GM12878 (cell line): ENCODE results near the gene NDUFV1. TPM values are rescaled to one million over a fixed set of nuclear protein-coding genes. Genes with fewer than 3 reads are reported as not detected.
A peak's percentile ranks its signal among the peaks of the same experiment; 100 is the strongest.

Source experiments
- ATAC-seq: fragments of 200-7000 bp; cut with Tn5 transposase; 3 replicates; pipeline ENCODE4 v1.9.1; 2020; ENCODE audit warnings: mild to moderate bottlenecking, moderate library complexity
- BruUV-seq: library from RNA; stranded (reverse); fragments of 400-500 nt; replicated peaks from 2 replicates; lab custom pipeline; 2021; lab: Mats Ljungman, UMichigan
- CTCF ChIA-PET: fragments of 300-600 bp; sonication (Branson Sonifier 250); formaldehyde crosslinking; extraction: SDS; loops from one replicate; lab custom pipeline; 2021; ENCODE audit warnings: inconsistent platforms; lab: Yijun Ruan, JAX
- POLR2A ChIA-PET: fragments of 350-600 bp; formaldehyde crosslinking; extraction: SDS; loops from one replicate; lab custom pipeline; 2021; ENCODE audit warnings: inconsistent platforms; lab: Charles Lee
- RAD21 ChIA-PET: fragments of 300-600 bp; sonication (Branson Sonifier 250); formaldehyde crosslinking; loops from one replicate; lab custom pipeline; 2023; ENCODE audit warnings: antibody characterized with exemption; ENCODE audit not compliant: unreplicated experiment; lab: Charles Lee
- SMC1A ChIA-PET: fragments of 300-600 bp; sonication (Branson Sonifier 250); formaldehyde crosslinking; loops from one replicate; lab custom pipeline; 2023; ENCODE audit not compliant: unreplicated experiment, uncharacterized antibody; lab: Charles Lee
- DNase-seq: peaks from one replicate; pipeline ENCODE4 v3.0.0-alpha.2; 2011; ENCODE audit warnings: low read depth, low spot score
- FAIRE-seq: peaks from 3 replicates; lab custom pipeline; 2011; peaks lifted over from hg19 to GRCh38; lab: Jason Lieb, UNC
- H2AFZ ChIP-seq: 2 replicates; pipeline ENCODE4 v1.6.0; 2011; ENCODE audit warnings: low read depth, low read length, control low read depth; ENCODE audit not compliant: control insufficient read depth
- H3K27ac ChIP-seq: 2 replicates; pipeline ENCODE4 v1.5.1; 2011; ENCODE audit warnings: control low read depth; ENCODE audit not compliant: control insufficient read depth, insufficient read depth
- H3K27me3 ChIP-seq, 2 experiments: replicated peaks in 1 of 2; 2 replicates each; pipeline versions ENCODE4 v1.6.0 to v1.6.1; 2011; ENCODE audit warnings: low read length in 1 of 2; ENCODE audit not compliant: control insufficient read depth in 2 of 2, insufficient read depth in 2 of 2
- H3K36me3 ChIP-seq, 2 experiments: 2 replicates each; pipeline ENCODE4 v1.5.1; 2011; ENCODE audit warnings: low read length in 1 of 2; ENCODE audit not compliant: control insufficient read depth in 2 of 2, insufficient read depth in 2 of 2
- H3K4me1 ChIP-seq: 2 replicates; pipeline ENCODE4 v1.6.1; 2011; ENCODE audit warnings: mild to moderate bottlenecking, low read length, moderate library complexity, mixed read lengths; ENCODE audit not compliant: control insufficient read depth, insufficient read depth
- H3K4me2 ChIP-seq: 2 replicates; pipeline ENCODE4 v1.6.0; 2011; ENCODE audit warnings: control low read depth; ENCODE audit not compliant: control insufficient read depth, insufficient read depth
- H3K4me3 ChIP-seq: fragments of 200-600 bp; sonication (generic); 2 replicates; pipeline ENCODE4 v1.5.1; 2016
- H3K79me2 ChIP-seq: 2 replicates; pipeline ENCODE4 v1.6.0; 2011; ENCODE audit warnings: low read length; ENCODE audit not compliant: control insufficient read depth, insufficient read depth
- H3K9ac ChIP-seq: 2 replicates; pipeline ENCODE4 v1.8.0; 2011; ENCODE audit warnings: low read length, control low read depth, mixed read lengths; ENCODE audit not compliant: control insufficient read depth, insufficient read depth
- H3K9me3 ChIP-seq: replicated peaks from 3 replicates; pipeline ENCODE4 v1.5.1; 2011; ENCODE audit warnings: mild to moderate bottlenecking, low read length; ENCODE audit not compliant: control insufficient read depth, insufficient read depth
- H4K20me1 ChIP-seq: 2 replicates; pipeline ENCODE4 v1.6.0; 2011; ENCODE audit not compliant: control insufficient read depth, insufficient read depth
- ATF7 ChIP-seq: fragments of 450-650 bp; IDR thresholded peaks from 2 replicates; pipeline ENCODE4 v1.6.1; 2016; ENCODE audit warnings: low read depth, mild to moderate bottlenecking
- CBFB ChIP-seq: IDR thresholded peaks from 2 replicates; pipeline ENCODE4 v1.6.1; 2016; ENCODE audit warnings: antibody characterized with exemption, low read depth
- CREM ChIP-seq: IDR thresholded peaks from 2 replicates; pipeline ENCODE4 v1.6.1; 2014; ENCODE audit warnings: antibody characterized with exemption, low read depth
- DPF2 ChIP-seq: fragments of 450-650 bp; IDR thresholded peaks from 2 replicates; pipeline ENCODE4 v1.6.1; 2017; ENCODE audit warnings: mild to moderate bottlenecking
- ETV6 ChIP-seq, 2 experiments: fragments of 450-650 bp in 1 of 2; IDR thresholded peaks in 1 of 2; conservative IDR thresholded peaks in 1 of 2; 2 replicates each; pipeline ENCODE4 v1.6.1; 2014; ENCODE audit warnings: antibody characterized with exemption in 1 of 2, borderline replicate concordance in 1 of 2, low read depth in 1 of 2, mild to moderate bottlenecking in 1 of 2, moderate library complexity in 1 of 2
- IKZF1 ChIP-seq: fragments of 450-650 bp; conservative IDR thresholded peaks from 2 replicates; pipeline ENCODE4 v1.6.1; 2017; ENCODE audit warnings: antibody characterized with exemption, mild to moderate bottlenecking
- IKZF2 ChIP-seq, 2 experiments: fragments of 450-650 bp; IDR thresholded peaks; 2 replicates each; pipeline ENCODE4 v1.6.1; 2017; ENCODE audit warnings: mild to moderate bottlenecking in 2 of 2, moderate library complexity in 2 of 2
- JUNB ChIP-seq: IDR thresholded peaks from 2 replicates; pipeline ENCODE4 v1.6.1; 2016; ENCODE audit warnings: antibody characterized with exemption, mild to moderate bottlenecking
- KLF5 ChIP-seq: fragments of 450-650 bp; IDR thresholded peaks from 2 replicates; pipeline ENCODE4 v1.6.1; 2014; ENCODE audit warnings: mild to moderate bottlenecking; ENCODE audit not compliant: partially characterized antibody
- MEF2B ChIP-seq: fragments of 450-650 bp; IDR thresholded peaks from 2 replicates; pipeline ENCODE4 v1.6.1; 2018; ENCODE audit warnings: mild to moderate bottlenecking, moderate library complexity; ENCODE audit not compliant: partially characterized antibody, poor library complexity, severe bottlenecking
- MTA2 ChIP-seq: fragments of 450-650 bp; IDR thresholded peaks from 2 replicates; pipeline ENCODE4 v1.6.1; 2016; ENCODE audit warnings: low read depth, mild to moderate bottlenecking, moderate library complexity
- NFYB ChIP-seq: IDR thresholded peaks from 2 replicates; pipeline ENCODE4 v1.6.1; 2011; ENCODE audit warnings: low read depth, mild to moderate bottlenecking, low read length, improper control_type of control experiment, moderate library complexity; ENCODE audit not compliant: insufficient read depth
- POLR2A ChIP-seq: IDR thresholded peaks from 2 replicates; pipeline ENCODE4 v1.6.1; 2011; ENCODE audit warnings: low read depth, mild to moderate bottlenecking, low read length
- RELB ChIP-seq: fragments of 450-650 bp; IDR thresholded peaks from 2 replicates; pipeline ENCODE4 v1.6.1; 2017; ENCODE audit warnings: low read depth, mild to moderate bottlenecking, moderate library complexity
- ZNF207 ChIP-seq: fragments of 450-650 bp; IDR thresholded peaks from 2 replicates; pipeline ENCODE4 v1.6.1; 2014; ENCODE audit warnings: antibody characterized with exemption, mild to moderate bottlenecking, borderline replicate concordance
- ZZZ3 ChIP-seq: IDR thresholded peaks from 2 replicates; pipeline ENCODE4 v1.6.1; 2011; ENCODE audit warnings: low read depth; ENCODE audit not compliant: control insufficient read depth, insufficient read length
- WGBS: methylation state at CpG from one replicate; pipeline ENCODE4 v1.1.6; 2016; ENCODE audit warnings: low lambda C conversion rate; ENCODE audit not compliant: insufficient replicate concordance, insufficient coverage; ENCODE audit errors: missing lambda C conversion rate; 5-methylcytosine and 5-hydroxymethylcytosine counted together
- in situ Hi-C: fragments of 300-500 bp; cut with MboI; formaldehyde crosslinking; loops from 9 replicates; pipeline ENCODE4 v1.14.3; 2018; ENCODE audit warnings: mixed read lengths
- intact Hi-C: fragments of 100-400 bp; cut with micrococcal nuclease; formaldehyde crosslinking; loops from one replicate; pipeline ENCODE4 v1.14.2; 2022; ENCODE audit not compliant: unreplicated experiment
- polyA plus RNA-seq, 11 experiments: library from polyadenylated mRNA; depleted of rRNA in 4 of 11; unstranded in 6 of 11; stranded (reverse) in 5 of 11; fragments of >200 nt; fragmentation: Nextera tagmentation in 4 of 11; fragmentation: Illumina TruSeq in 1 of 11; extraction: Ambion mirVana in 4 of 11; extraction: Trizol in 1 of 11; gene quantifications; 1 replicate in 1 of 11; 2 replicates in 10 of 11; pipeline versions ENCODE4 v1.2.1 to v1.2.3, GENCODE V29; 2011 to 2016; ENCODE audit warnings: inconsistent platforms in 2 of 11, missing spikeins in 2 of 11, low read depth in 1 of 11
- total RNA-seq, 4 experiments: library from RNA; depleted of rRNA in 3 of 4; stranded (reverse); fragments of >200 nt in 3 of 4; fragmentation: Illumina TruSeq in 1 of 4; extraction: Trizol in 1 of 4; gene quantifications; 2 replicates each; pipeline versions ENCODE4 v1.2.1 to v1.2.3, GENCODE V29; 2013 to 2021
- TF ChIP-seq, protein P1 (sequence below): fragments of 450-650 bp; IDR thresholded peaks from 2 replicates; pipeline ENCODE4 v1.6.1; 2017; ENCODE audit warnings: mild to moderate bottlenecking, moderate library complexity

NDUFV1 gene
- total and polyA plus RNA-seq, 10 of the 15 experiments (the other 5 are each of a cell fraction or from before 2014, with no cell fraction given), result 8.2 to 380 (median 231) TPM

DNA sequence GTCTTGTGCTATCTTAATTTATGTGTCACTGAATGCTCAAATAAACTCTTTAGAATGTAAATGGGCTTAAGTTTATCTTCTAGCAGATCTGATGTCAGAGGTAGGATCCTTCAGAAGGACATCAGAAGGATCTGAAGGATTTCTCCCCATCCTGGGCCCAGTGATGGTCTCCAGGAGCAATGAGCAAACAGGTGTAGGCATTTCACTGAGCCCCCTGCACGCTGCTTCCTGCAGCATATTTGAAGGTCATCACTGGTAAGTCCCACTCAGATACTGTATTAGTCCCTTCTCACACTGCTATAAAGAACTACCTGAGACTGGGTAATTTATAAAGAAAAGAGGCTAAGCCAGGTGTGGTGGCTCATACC, 18.6 kb upstream of the NDUFV1 start:
- ChIA-PET POLR2A (interaction anchor here (1.1 to 1.5 kb wide), 4 partner anchors 12 to 184 kb away, joined by 3 to 6 read pairs (median 5); partner anchors contain the start of genes NUDT8 and TBC1D10C), SMC1A (interaction anchor here (0.6 to 3.3 kb wide), 6 partner anchors 11 to 111 kb away, joined by 3 to 9 read pairs (median 4); no protein-coding TSS in a partner anchor), RAD21 (interaction anchor here (1.0 to 2.9 kb wide), 4 partner anchors 21 to 235 kb away, joined by 3 to 9 read pairs (median 4); partner anchors contain the start of gene NUDT8), CTCF (interaction anchor here (1.1 to 1.8 kb wide), 4 partner anchors 11 to 186 kb away, joined by 4 to 7 read pairs (median 5); partner anchors contain the start of genes NUDT8 and PPP1CA)
- no TSS peak for BruUV-seq
- Histone ChIP-seq H3K36me3 (peaks cover 4 to 8% of the 10 kb centered on the region in 2 experiments; a peak in 3 of 4 replicates), H3K79me2 (peaks cover 37% of the 10 kb centered on the region), H4K20me1 (no peaks in the 10 kb centered on the region), H2AFZ (no peak overlapping the region), H3K9ac (no peak overlapping the region), H3K4me1 (peaks cover 45% of the 10 kb centered on the region), H3K27ac (peak overlapping the region; percentile 64), H3K4me3 (0 out of 2 replicates have a peak overlapping the region, but pooled peaks have one; percentile 43), H3K9me3 (peaks cover 7% of the 10 kb centered on the region; the same call in 2 of the 3 replicates), H3K4me2 (peak overlapping the region; percentile 57), H3K27me3 (no peaks in the 10 kb centered on the region)
- FAIRE-seq (no peak), DNase-seq (no peak), ATAC-seq (peak; percentile 47)
- WGBS, result 4% methylated on average over 1 of the region's 1 CpG
- in situ Hi-C loops, result no loop called here
- intact Hi-C loops, result loop anchor here (2.0 kb wide), 1 partner anchor 19 kb away; the partner anchor contains the start of gene NDUFV1
- TF ChIP-seq MEF2B (no peak), KLF5 (no peak), ZNF207 (0 out of 2 replicates have a peak, but pooled peaks have one; percentile 51), JUNB (peak; percentile 10; the same call in 1 of the 2 replicates), IKZF1 (peak; percentile 7; the same call in 1 of the 2 replicates), NFYB (no peak), ZZZ3 (no peak), ETV6 (conservative IDR thresholded peaks at IDR 0.05 in 1 of 2, IDR thresholded peaks at IDR 0.05 in 1 of 2; ENCODE audit: borderline replicate concordance in 1 of 2, low read depth in 1 of 2) (0 out of 4 replicates have a peak, but pooled peaks of 1 of the 2 experiments have one; percentile 8), DPF2 (0 out of 2 replicates have a peak, but pooled peaks have one; percentile 77), CREM (peak; percentile 7; the same call in 1 of the 2 replicates), CBFB (peak; percentile 18; the same call in 1 of the 2 replicates), POLR2A (no peak), MTA2 (peak; percentile 52; the same call in 1 of the 2 replicates), IKZF2 (IDR thresholded peaks at IDR 0.05) (peak in 1 of 2 experiments; percentile 7; a peak in 1 of 4 replicates), RELB (peak; percentile 89), ATF7 (peak; percentile 49)
- TF ChIP-seq, protein P1, sequence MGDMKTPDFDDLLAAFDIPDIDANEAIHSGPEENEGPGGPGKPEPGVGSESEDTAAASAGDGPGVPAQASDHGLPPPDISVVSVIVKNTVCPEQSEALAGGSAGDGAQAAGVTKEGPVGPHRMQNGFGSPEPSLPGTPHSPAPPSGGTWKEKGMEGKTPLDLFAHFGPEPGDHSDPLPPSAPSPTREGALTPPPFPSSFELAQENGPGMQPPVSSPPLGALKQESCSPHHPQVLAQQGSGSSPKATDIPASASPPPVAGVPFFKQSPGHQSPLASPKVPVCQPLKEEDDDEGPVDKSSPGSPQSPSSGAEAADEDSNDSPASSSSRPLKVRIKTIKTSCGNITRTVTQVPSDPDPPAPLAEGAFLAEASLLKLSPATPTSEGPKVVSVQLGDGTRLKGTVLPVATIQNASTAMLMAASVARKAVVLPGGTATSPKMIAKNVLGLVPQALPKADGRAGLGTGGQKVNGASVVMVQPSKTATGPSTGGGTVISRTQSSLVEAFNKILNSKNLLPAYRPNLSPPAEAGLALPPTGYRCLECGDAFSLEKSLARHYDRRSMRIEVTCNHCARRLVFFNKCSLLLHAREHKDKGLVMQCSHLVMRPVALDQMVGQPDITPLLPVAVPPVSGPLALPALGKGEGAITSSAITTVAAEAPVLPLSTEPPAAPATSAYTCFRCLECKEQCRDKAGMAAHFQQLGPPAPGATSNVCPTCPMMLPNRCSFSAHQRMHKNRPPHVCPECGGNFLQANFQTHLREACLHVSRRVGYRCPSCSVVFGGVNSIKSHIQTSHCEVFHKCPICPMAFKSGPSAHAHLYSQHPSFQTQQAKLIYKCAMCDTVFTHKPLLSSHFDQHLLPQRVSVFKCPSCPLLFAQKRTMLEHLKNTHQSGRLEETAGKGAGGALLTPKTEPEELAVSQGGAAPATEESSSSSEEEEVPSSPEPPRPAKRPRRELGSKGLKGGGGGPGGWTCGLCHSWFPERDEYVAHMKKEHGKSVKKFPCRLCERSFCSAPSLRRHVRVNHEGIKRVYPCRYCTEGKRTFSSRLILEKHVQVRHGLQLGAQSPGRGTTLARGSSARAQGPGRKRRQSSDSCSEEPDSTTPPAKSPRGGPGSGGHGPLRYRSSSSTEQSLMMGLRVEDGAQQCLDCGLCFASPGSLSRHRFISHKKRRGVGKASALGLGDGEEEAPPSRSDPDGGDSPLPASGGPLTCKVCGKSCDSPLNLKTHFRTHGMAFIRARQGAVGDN, result peak; percentile 7; the same call in 1 of the 2 replicates
